GM04503 (cell line): Measurements from ENCODE around the gene USP28.
"Not testable (repeated sequence)": the region's sequence is repeated elsewhere in the genome, so short reads cannot be mapped to it uniquely, and the experiment has no call there.

Experiments used
- DNase-seq: peaks from one replicate; pipeline ENCODE4 v3.0.0-alpha.2; 2012; ENCODE audit warnings: low read depth

USP28 gene

DNA sequence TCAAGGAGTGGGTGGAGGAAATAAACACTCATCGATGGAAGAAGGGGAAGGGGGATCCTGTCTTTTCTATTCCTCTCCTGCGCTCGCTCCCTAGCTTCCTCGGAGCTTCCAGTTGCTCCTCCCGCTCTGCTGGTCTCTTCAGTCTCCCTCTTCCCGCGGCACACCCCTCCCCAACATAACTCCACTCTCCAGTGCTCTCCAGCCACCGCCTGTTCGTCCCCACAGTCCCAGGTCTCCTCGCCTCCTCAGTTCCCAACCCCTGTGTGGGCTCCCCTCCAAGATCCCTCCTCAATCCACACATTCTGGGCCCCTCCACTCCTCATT lies 102.3 kb downstream of the USP28 start:
- DNase-seq, result no peak

DNA sequence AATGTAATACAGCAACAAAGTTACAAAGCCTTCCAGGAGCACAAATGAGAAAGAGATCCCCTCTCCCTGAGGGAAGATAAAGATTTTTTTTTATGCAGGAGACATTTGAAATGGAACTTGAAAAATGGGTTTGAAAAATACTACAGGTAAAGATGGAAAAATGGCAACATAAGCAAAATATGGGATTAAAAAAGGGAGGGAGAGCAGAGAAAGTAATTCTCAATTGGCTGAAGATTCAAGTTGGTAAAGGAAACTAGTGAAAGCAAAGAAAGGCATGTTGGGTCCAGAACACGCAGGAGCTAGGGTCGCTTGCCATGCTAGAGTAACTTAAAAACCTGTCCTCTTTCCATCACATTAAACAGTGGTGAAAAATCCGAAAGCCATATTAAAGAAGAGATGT lies 103.4 kb downstream of the USP28 start:
- no peak for DNase-seq

DNA sequence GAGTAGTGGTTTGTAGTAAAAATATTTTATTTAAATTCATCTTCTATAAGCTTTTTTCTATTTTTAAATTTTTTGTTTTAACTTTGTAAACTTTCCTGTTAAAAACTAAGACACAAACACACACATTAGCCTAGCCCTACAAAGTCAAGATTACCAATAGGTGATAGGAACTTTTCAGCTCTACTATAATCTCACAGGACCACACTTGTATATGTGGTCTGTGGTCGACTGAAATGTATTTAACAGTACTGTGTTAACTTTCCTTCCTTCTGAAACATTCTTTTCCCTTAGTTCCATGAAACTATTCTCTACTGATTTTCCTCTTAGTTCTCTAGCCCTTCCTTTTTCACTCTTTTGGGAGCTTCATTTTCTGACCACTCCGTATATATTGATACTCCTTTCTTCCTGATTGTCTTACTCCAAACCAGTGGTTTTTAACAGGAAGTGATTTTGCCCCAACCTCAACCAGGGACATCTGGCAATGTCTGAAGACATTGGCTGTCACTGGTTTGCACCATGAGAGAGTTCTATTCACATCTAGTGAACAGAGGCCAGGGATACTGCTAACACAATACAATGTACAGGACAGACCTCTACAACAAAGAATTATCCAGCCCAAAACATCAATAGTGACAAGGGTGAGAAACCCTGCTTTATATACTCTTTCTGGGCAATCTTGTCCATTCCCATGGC lies 110.7 kb downstream of the USP28 start:
- DNase-seq, result no peak

DNA sequence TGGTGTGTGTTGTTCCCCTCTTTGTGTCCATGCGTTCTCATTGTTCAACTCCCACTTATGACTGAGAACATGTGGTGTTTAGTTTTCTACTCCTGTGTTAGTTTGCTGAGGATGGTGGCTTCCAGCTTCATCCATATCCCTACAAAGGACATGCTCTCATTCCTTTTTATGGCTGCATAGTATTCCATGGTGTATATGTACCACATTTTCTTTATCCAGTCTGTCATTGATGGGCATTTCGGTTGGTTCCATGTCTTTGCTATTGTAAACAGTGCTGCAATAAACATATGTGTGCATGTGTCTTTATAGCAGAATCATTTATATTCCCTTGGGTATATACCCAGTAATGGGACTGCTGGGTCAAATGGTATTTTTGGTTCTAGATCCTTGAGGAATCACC lies 112.3 kb downstream of the USP28 start:
- DNase-seq, result not testable (repeated sequence)

DNA sequence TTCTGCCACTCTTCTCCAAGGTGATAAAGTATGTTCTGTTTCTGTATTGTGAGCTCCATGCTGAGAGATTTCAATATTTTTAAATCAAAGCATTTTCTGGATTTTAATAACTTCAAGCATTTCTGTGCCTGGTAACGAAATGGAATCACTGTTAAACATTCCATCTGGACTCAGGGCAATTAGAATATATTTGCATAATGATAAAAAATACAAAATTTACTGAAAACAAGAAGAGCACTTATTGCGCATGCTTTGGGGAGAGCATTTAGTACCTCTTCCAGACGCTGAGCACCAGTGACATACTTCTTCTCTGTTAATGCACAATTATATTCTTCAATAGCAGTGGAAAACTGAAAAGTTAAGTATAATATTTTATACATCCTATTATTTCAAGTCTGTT lies 115.1 kb downstream of the USP28 start:
- DNase-seq, result no peak

DNA sequence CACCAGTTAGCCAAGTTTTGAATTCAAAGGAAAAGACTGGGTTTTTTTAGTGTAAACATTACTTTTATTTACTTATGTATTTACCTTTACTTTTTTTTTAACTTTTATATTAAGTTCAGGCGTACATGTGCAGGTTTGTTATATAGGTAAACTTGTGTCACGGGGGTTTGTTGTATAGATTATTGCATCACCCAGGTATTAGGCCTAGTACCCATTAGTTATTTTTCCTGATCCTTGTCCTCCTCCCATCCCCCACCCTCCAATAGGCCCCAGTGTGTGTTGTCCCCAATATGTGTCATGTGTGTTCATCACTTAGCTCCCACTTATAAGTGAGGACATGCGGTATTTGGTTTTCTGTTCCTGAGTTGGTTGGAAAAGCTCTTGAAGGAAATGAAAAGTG lies 122.4 kb downstream of the USP28 start:
- DNase-seq, result no peak
